Measurements from ENCODE around the gene EPS8L2.

The EPS8L2 gene

DNA sequence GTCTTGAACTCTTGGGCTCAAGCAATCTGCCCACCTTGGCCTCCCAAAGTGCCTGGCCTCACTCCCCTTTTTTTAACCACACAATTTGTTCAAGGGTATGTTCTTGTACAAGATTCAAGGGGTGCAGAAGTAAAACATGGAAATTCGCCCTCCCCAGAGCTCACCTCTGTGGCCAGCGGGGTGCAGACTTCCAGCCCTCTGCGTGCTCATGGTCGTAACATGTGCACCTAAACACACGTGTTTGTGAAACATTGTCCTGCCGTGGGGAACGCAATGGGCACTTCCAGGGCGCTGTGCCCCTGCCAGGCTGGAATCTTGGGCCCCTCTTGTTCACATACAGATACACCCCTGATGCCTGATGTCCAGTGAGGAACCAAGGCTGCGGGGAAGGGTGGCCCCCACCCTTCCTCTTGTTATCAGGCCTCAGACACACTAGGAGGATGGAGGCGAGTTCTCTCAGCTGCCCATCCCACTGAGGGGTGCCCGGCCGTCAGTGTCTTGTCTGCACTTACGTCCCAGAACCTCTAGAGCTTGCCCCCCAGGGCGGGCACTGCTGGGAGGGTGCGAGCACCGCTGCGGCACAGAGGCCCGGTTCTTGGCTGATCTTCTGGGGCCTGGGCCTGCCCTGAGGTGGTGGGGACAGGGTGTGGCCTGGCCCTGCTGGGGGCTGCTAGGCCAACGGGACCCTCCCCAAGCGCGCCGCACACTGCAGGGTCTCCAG is 4.1 kb upstream of the EPS8L2 start:
- TF ChIP-seq YY1 (IDR thresholded peaks at IDR 0.05; ENCODE audit: insufficient read depth, insufficient read length): no peak
- TF ChIP-seq ZNF274 (IDR thresholded peaks at IDR 0.05; ENCODE audit: low read depth, low read length): no peak
- no peak for TF ChIP-seq SUZ12 (IDR thresholded peaks at IDR 0.05; ENCODE audit: extremely low read depth, insufficient read depth, insufficient read length)

DNA sequence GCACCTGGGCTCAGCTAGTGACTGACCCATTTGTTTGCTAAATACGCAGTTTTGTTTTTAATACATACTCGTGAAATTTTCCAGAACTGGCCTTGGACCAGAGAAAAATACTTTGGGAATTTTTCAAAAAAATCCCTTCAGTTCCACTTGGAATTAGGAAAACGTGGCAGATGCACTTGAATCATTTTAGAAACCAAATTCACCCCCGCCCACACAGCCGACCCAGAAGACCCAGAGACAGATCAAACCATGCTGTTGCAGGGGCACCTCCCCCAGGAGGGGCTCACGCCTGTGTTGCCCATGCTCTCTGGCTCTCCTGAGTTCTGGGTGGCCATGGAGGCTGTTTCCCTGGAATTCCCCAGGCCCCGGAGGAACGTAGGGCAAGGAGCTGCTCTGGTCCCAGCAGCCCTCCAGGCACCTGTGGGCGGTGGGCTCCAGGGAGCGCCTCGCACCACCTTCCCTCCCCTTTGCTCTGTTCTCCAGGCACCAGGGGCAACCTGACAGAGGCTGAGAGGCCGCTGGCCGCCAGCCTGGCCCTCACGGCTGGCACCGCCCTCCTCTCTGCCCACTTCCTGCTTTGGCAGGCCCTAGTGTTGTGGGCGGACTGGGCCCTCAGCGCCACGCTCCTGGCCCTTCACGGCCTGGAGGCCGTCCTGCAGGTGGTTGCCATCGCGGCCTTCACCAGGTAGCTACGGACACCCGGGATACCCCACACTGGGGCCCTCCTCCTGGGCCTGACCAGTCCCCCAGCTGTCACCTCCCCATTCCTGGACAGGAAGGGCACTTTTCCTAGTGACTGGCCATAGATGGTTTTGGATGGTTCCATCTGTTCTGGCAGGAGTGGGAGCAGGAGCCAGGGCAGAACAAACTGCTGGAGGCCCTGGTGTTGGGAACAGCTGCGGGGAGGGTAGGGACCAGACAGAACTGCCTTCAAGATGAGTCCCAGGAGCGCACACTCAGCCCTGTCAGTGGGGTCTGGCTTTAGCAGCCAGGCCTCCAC is 3.3 kb upstream of the EPS8L2 start:
- Histone ChIP-seq H3K9ac (ENCODE audit: insufficient read length, low read depth) (peak overlapping the region; percentile 27), H3K27me3 (ENCODE audit: insufficient read depth, insufficient read length) (peaks cover 7% of the 10 kb centered on the region), H3K4me3 (ENCODE audit: insufficient read length, low read depth) (no peak overlapping the region), H3K9me3 (ENCODE audit: insufficient read depth, low read length) (no peaks in the 10 kb centered on the region), H3K36me3 (ENCODE audit: insufficient read depth, insufficient read length, low read length) (peaks cover 47% of the 10 kb centered on the region), H3K4me1 (ENCODE audit: insufficient read depth, insufficient read length) (peaks cover 18% of the 10 kb centered on the region)
- DNase-seq (ENCODE audit: low read depth, low spot score): no peak
- TF ChIP-seq SUZ12 (IDR thresholded peaks at IDR 0.05; ENCODE audit: extremely low read depth, insufficient read depth, insufficient read length) (no peak), YY1 (IDR thresholded peaks at IDR 0.05; ENCODE audit: insufficient read depth, insufficient read length) (no peak), ZNF274 (IDR thresholded peaks at IDR 0.05; ENCODE audit: low read depth, low read length) (no peak)

More for the DNA sequence above, 4.1 kb upstream of the EPS8L2 start:
- peaks cover 16% of the 10 kb centered on the region for H3K4me1 ChIP-seq (ENCODE audit: insufficient read depth, insufficient read length)
- no peak overlapping the region for H3K4me3 ChIP-seq (ENCODE audit: insufficient read length, low read depth)
- H3K9me3 ChIP-seq (ENCODE audit: insufficient read depth, low read length): no peaks in the 10 kb centered on the region
- H3K27me3 ChIP-seq (ENCODE audit: insufficient read depth, insufficient read length): peaks cover 7% of the 10 kb centered on the region
- DNase-seq (ENCODE audit: low read depth, low spot score): no peak
- H3K36me3 ChIP-seq (ENCODE audit: insufficient read depth, insufficient read length, low read length): peaks cover 47% of the 10 kb centered on the region
- H3K9ac ChIP-seq (ENCODE audit: insufficient read length, low read depth): no peak overlapping the region

DNA sequence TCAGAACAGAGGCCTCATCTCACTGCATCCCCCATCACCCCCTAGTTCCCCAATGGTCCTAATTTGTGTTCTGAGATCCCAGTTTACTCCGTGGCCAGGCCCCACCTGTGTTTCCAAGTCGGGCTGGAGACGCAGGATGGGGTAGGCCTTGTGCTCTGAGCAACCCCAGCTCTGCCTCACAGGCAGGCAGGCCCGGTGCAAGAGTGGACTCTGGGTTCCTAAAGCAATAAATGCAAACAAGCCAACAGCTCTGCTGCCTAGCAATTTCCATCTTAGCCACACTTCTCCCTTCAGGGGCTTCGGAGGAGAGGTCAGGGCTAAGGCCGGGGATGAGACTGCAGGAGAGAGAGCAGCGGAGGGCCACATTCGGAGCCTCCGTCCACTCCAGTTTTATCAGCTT is 2.5 kb upstream of the EPS8L2 start:
- Histone ChIP-seq H3K27me3 (ENCODE audit: insufficient read depth, insufficient read length) (peaks cover 7% of the 10 kb centered on the region), H3K36me3 (ENCODE audit: insufficient read depth, insufficient read length, low read length) (peaks cover 47% of the 10 kb centered on the region), H3K9me3 (ENCODE audit: insufficient read depth, low read length) (no peaks in the 10 kb centered on the region), H3K9ac (ENCODE audit: insufficient read length, low read depth) (no peak overlapping the region), H3K4me3 (ENCODE audit: insufficient read length, low read depth) (no peak overlapping the region), H3K4me1 (ENCODE audit: insufficient read depth, insufficient read length) (peaks cover 24% of the 10 kb centered on the region)
- TF ChIP-seq SUZ12 (IDR thresholded peaks at IDR 0.05; ENCODE audit: extremely low read depth, insufficient read depth, insufficient read length) (no peak), YY1 (IDR thresholded peaks at IDR 0.05; ENCODE audit: insufficient read depth, insufficient read length) (no peak), ZNF274 (IDR thresholded peaks at IDR 0.05; ENCODE audit: low read depth, low read length) (no peak)
- no peak for DNase-seq (ENCODE audit: low read depth, low spot score)

DNA sequence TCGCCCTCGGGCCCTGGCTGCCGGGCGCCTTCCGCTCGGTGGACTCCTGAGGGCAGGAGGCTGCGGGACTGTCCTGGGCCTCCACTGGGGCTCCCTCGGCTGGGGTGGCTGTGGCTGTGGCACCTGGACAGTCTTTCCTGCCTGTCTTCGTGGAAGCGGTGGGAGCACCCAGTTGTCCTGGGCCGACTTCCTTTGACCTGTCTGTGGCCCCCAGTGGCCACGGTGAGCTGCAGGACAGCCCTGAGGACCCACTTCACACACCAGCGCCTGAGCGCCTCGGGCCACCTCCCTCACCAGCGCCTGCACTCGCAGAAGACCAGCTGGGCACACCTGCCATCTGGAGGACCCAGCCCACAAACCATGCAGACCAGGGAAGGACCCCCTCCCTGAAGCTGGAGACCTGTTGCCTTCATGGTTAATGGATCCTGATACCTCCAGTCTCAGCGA is 1.8 kb upstream of the EPS8L2 start:
- TF ChIP-seq ZNF274 (IDR thresholded peaks at IDR 0.05; ENCODE audit: low read depth, low read length) (no peak), SUZ12 (IDR thresholded peaks at IDR 0.05; ENCODE audit: extremely low read depth, insufficient read depth, insufficient read length) (no peak), YY1 (IDR thresholded peaks at IDR 0.05; ENCODE audit: insufficient read depth, insufficient read length) (no peak)

DNA sequence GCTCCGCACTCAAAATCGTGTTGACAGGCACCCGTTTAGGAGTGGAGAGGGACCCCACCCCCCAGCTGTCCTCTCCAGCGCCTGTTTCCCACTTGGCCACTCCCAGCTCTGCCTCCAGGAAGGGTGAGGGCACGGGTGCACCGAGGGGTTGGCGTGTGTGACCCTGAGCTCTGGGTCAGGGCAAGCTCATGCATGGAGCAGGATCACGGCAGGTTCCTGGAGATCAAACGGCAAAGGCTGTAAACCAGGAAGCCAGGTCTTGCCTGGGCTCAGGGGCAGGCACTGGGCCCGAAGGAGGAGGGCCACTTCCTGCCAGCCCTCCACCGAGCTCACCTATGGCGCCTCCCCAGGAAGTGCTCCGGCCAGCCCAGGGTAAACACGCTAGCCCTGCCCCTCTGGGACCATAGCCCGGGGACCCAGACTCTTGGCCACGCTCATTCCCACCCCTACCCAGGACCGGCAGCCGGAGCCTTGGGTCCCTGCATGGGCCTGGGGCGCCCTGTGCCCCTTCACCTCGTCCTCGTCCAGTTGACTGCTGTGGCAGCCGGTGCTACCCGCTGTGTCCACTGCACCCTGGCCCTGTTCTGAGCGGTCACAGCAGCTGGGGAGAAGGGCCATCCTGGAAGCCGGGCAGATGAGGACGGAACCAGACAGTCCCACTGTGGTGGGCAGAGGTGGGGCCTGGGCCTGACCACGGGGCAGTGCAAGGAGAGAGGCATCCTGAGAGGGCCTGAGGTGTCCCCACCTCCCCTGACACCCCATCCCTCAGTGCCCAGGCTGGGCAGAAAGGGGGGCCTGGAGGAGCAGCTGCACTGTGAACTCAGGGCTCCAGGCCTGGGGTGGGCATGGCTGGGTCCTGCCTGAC is 1.0 kb upstream of the EPS8L2 start:
- Histone ChIP-seq H3K36me3 (ENCODE audit: insufficient read depth, insufficient read length, low read length) (peaks cover 51% of the 10 kb centered on the region), H3K4me1 (ENCODE audit: insufficient read depth, insufficient read length) (peaks cover 34% of the 10 kb centered on the region), H3K4me3 (ENCODE audit: insufficient read length, low read depth) (no peak overlapping the region), H3K27me3 (ENCODE audit: insufficient read depth, insufficient read length) (peaks cover 7% of the 10 kb centered on the region), H3K9me3 (ENCODE audit: insufficient read depth, low read length) (no peaks in the 10 kb centered on the region), H3K9ac (ENCODE audit: insufficient read length, low read depth) (peak overlapping the region; percentile 76)
- no peak for DNase-seq (ENCODE audit: low read depth, low spot score)
- no peak for TF ChIP-seq SUZ12 (IDR thresholded peaks at IDR 0.05; ENCODE audit: extremely low read depth, insufficient read depth, insufficient read length)
- TF ChIP-seq ZNF274 (IDR thresholded peaks at IDR 0.05; ENCODE audit: low read depth, low read length): no peak
- no peak for TF ChIP-seq YY1 (IDR thresholded peaks at IDR 0.05; ENCODE audit: insufficient read depth, insufficient read length)

More for the DNA sequence above, 1.8 kb upstream of the EPS8L2 start:
- peaks cover 29% of the 10 kb centered on the region for H3K4me1 ChIP-seq (ENCODE audit: insufficient read depth, insufficient read length)
- H3K9ac ChIP-seq (ENCODE audit: insufficient read length, low read depth): no peak overlapping the region
- DNase-seq (ENCODE audit: low read depth, low spot score): no peak
- peaks cover 50% of the 10 kb centered on the region for H3K36me3 ChIP-seq (ENCODE audit: insufficient read depth, insufficient read length, low read length)
- H3K9me3 ChIP-seq (ENCODE audit: insufficient read depth, low read length): no peaks in the 10 kb centered on the region
- H3K27me3 ChIP-seq (ENCODE audit: insufficient read depth, insufficient read length): peaks cover 7% of the 10 kb centered on the region
- no peak overlapping the region for H3K4me3 ChIP-seq (ENCODE audit: insufficient read length, low read depth)

DNA sequence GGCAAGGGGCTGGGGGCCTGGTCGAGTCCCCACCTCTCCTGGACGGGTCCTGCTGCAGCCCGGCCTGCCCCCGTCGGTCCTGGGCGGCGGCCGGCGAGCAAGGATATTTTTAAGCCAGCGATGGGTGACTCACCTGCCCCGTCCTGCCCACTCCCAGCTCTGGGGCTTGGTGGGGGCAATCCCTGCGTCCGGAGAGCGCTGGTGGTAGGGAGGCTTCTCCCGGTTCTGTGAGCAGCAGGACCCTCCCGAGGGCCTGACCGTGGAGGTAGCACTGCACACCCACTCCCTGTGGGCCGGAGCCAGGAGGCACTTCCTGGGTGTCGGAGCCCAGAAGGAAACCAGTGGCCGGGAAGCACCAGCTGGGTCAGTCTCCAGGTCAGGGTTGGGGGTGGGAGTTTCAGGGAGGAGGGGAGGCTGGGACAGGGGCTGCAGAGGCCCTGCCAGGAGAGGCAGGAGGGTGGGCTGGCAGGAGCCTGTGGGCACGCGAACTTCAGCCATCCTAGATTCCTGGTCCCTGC is 467 bp downstream of the EPS8L2 start:
- Histone ChIP-seq H3K9me3 (ENCODE audit: insufficient read depth, low read length) (no peaks in the 10 kb centered on the region), H3K9ac (ENCODE audit: insufficient read length, low read depth) (peak overlapping the region; percentile 90), H3K4me1 (ENCODE audit: insufficient read depth, insufficient read length) (peaks cover 42% of the 10 kb centered on the region), H3K4me3 (ENCODE audit: insufficient read length, low read depth) (peak overlapping the region; percentile 53), H3K36me3 (ENCODE audit: insufficient read depth, insufficient read length, low read length) (peaks cover 46% of the 10 kb centered on the region), H3K27me3 (ENCODE audit: insufficient read depth, insufficient read length) (peaks cover 7% of the 10 kb centered on the region)
- TF ChIP-seq SUZ12 (IDR thresholded peaks at IDR 0.05; ENCODE audit: extremely low read depth, insufficient read depth, insufficient read length): no peak
- TF ChIP-seq ZNF274 (IDR thresholded peaks at IDR 0.05; ENCODE audit: low read depth, low read length): no peak
- no peak for TF ChIP-seq YY1 (IDR thresholded peaks at IDR 0.05; ENCODE audit: insufficient read depth, insufficient read length)
- DNase-seq (ENCODE audit: low read depth, low spot score): no peak

All from NT2/D1 (cell line).